Left renal pelvis (tissue), 4 donors: ENCODE data around the gene NDRG2. TPM values are rescaled to one million over a fixed set of nuclear protein-coding genes. Genes with fewer than 3 reads are reported as not detected.
"Not testable (repeated sequence)": the region's sequence is repeated elsewhere in the genome, so short reads cannot be mapped to it uniquely, and the experiment has no call there.

Experiments used
- DNase-seq, 4 donors: peaks; one replicate each; pipeline ENCODE4 v3.0.0-alpha.2; 2013; ENCODE audit warnings: low read depth in 4 of 4, low spot score in 3 of 4
- polyA plus RNA-seq, 4 donors: library from polyadenylated mRNA; unstranded; fragments of 120-200 nt; gene quantifications; one replicate each; pipeline ENCODE4 v1.2.1, GENCODE V29; 2013; ENCODE audit not compliant: insufficient read length in 4 of 4

The NDRG2 gene
- polyA plus RNA-seq, 4 donors: 85.9 to 169 (median 163) TPM

GRCh38 chr14:21056520-21057163 is 31.8 kb upstream of the NDRG2 start:
- no peak for DNase-seq

- DNase-seq: no peak
These were observed 30.7 kb upstream of the NDRG2 start for GRCh38 chr14:21055432-21056117.

DNA sequence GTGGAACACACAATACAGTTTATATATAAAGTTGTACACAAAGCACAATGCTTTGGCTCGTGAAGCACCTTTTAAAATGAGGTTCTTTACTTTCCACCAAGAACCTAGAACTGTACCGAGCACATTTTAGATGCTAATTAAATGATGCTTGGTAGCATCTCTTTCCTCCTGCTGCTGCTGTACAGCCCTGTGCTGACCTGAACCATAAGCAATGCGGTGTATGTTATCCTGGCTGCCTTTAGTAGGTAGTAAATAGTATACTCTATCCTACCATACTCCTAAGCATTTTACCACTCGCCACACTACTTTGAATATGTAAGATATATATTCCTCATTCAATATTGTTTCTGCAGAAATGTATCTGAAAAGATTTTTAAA is 29.9 kb upstream of the NDRG2 start:
- DNase-seq: no peak

DNA sequence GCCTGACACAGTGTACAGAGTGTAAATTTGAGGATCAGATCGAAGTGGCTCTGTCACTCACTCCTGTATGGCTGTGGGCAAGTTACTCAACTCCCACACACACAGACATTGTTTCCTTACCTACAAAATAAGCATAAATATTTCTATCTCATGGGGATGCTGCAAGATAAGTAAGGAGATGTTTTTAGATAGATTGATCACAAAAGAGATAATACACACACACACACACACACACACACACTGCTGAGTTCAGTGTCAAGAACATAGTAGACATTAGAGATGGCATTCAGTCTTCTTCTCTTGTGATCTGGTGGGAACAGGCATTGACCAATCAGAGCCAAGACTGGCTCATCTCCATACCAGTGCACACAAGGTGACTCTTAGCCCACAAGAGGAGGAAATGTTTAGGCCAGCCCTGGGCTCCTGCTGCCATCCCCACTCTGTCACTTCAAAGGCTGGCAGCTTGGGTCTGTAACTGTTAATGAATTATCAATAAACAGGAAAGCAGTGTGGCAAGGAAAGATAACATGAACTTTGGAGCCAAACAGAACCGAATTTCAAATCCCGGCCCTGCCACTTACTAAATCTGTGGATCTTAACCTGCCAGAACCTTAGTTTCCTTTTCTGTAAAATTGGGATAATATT is 29.4 kb upstream of the NDRG2 start:
- no peak for DNase-seq

GRCh38 chr14:21053184-21054122 is 28.6 kb upstream of the NDRG2 start:
- no peak for DNase-seq

- DNase-seq: no peak
These were observed 25.7 kb upstream of the NDRG2 start for GRCh38 chr14:21050597-21050996.

GRCh38 chr14:21049271-21049673 is 24.4 kb upstream of the NDRG2 start:
- no peak for DNase-seq

DNA sequence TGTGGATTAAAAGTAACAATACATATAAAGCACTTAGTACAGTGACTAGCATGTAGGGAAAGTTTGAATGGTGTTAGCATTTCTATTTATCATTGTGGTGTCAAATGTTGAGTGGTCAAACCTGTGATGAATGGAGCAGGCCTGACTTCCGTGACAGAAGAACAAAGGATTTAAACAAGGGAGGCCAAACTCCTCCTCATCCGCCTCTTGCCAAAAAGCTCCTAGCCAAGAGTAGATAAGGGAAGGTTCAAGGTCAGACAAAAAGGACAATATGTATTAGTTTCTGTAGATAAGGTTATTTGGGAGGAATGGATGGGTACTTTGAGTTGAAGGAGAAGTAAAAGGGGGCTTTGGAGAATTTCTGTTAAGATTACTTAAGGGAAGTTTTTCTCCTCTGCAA is 23.8 kb upstream of the NDRG2 start:
- no peak for DNase-seq

DNA sequence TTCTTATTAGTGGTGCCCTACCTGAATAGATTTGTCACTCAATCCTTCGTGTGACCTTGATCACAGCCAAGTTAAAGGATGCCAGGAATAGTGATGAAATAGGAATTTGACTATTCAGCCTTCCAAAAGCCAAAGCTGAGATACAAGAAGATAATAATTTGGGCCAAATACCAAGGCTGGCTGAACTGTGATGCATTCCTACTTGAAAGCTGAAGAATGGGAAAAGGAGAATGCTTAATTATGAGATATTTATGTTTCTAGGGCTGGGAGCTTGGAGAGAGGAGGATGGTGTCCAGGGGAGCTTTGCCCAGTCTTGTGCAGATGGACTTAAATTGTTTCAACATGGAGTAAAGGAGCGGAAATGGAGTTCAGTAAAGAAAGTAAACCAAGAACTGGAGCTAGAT is 22.5 kb upstream of the NDRG2 start:
- DNase-seq: no peak

DNA sequence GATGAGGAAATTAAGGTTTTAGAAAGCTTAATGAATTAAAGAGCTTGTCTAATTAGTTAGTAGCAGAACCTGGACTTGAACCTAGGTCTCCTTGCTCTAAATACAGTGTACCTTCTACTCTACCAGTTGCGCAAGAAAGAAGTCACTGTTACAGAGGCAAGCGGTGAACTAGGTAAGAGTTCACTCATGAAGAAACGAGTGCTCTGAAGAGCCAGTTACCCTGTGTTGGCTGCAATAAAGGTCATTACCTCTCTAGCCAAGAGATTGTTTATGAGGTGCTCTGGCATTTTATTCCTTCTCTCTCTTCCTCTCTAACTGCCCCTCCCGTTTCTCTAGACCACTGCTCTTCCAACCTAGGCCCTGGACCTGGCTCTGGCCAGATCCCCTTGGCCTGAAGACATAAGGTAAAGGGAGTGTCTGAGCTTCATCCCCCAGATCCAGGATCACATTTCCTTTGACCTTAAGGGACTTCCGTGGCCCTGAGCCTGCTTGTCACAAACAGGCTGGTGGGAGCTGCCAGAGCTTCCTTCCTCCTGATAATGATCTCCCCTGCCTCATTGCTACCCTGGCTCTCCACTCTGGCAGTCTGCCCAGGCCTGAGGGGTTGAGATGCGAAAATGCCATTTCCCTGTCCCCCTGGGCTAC is 19.2 kb upstream of the NDRG2 start:
- DNase-seq: no peak

GRCh38 chr14:21043387-21043973 is 18.6 kb upstream of the NDRG2 start:
- DNase-seq: no peak

- no peak for DNase-seq
These were observed 18.1 kb upstream of the NDRG2 start for GRCh38 chr14:21042918-21043317.

DNA sequence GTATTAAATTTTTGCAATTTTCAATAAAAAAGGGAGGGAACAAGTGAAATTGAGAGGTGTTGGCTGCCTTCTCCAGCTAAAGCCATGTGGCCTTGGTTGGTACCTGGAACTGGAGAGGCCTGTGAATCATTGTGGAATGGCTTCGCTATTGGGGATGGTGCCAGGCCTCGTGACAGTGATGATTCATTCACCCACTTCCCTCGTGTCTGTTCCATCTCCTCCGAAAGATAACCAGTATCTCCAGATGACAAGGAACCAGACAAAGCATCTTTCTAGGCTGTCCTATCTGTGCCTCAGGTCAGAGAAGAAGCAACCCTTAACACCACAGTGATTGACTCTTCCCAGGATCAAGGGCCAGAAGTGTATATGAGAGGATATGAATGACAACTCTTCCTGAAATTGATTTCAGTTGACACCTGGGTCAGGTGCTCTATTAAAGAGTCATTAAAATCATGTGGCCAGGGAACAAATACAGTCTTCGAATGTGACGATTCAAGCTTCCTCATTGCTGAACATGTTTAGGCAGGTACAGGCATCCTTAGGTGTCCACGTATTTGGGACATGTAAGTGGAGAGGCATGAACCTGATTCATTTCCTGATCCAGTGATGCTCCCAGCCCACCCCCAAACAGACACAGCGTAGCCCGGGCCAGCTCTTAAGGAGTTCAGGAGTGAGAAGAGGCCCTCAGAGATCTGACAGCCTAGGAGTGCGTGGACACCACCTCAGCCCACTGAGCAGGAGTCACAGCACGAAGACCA is 17.0 kb upstream of the NDRG2 start, which contains the start of gene RNASE7:
Gene RNASE7 (plus strand): TSS at position 687 of the 758 bp plus-strand sequence. CDS start 631 bp downstream, outside the sequence.
- no peak for DNase-seq

DNA sequence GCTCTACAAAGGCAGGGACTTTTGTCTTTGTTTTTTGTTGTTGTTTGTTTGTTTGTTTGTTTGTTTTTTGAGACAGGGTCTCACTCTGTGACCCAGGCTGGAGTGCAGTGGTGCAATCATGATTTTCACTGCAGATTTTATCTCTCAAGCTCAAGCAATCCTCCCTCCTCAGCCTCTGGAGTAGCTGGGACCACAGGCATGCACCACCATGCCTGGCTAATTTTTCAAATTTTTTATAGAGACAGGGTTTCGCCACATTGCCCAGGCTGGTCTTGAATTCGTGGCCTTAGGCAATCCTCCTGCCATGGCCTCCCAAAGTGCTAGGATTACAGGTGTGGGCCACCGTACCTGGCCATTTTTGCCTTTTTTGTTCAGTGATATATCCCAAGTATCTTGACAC is 16.1 kb upstream of the NDRG2 start:
- DNase-seq: not testable (repeated sequence)

DNA sequence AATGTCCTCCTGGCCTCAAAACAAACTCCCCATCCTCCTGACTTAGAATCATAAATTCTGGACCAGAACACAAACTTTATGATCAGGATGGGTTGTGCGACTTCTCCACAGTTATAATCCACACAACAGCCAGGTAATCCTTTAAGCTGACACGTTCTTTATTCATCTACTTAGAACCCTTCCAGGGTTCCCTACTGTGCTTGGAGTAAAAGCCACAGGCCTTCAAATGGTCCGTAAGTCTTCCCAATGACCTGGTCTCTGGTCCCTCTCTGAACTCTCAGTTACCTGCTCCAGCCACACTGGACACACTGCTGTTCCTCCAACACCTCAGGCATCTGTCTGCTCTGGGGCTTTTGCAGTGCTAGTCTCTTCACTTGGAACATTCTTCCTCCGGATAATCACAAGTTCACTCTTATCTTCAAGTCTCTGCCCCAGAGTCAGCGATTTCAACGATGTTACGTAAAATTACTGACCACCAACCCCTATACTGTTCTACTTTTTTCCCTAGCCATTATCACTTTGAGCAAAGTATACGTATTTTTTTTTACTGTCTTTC is 15.6 kb upstream of the NDRG2 start:
- no peak for DNase-seq

- DNase-seq: peak in 3 of 4 donors; percentile 49 to 71 (median 54)
These were observed 14.9 kb upstream of the NDRG2 start for GRCh38 chr14:21039585-21040369.

DNA sequence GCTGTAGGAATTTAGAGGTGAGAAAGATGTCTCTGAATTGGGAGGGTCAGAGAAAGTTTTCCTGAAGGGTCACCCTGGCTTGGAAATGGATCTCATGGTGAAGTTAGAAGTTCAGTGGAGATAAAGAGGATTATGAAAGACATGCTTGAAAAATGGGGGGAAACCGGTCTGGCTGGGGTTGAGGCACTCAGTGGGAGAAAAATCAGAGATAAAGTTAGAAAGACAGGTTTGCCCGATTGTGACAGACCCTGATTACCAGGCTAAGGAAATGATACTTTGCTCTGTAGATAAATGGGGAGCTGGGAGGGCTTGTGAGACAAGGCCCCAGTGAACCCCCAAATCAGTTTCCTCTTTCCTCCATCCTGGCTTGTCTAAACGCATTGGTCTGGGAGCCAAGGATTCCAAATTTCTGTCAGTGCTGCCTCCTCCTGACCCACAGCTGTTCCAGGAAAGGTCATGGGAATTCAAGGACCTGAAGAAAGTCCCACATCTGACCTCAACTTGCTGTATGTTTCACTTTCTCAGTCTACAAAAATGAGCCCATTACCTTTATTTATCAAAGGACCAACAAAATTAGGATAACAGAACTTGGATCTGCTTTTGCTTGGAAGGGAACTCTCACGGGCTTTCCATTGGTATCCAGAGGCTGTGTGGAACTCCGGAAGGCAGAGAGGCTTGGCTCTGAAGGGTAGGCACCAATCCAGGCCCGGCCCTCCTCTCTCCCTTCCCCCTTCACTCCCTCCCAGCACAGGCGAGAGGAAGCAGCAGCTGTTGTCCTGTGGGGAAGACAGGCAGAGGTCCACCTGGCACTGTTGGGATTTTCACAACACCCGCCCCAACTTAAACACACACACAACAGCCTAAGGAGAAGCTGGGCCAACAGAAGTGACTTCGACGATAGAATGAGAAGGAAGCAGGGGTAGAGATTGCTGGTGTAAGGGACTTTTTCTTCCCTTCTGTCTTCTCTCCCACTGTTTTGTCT is 13.9 kb upstream of the NDRG2 start:
- DNase-seq: peak in 1 of 4 donors; percentile 45
